HCT116 (cell line): Measurements from ENCODE around the gene DNAJB1. TPM values are rescaled to one million over a fixed set of nuclear protein-coding genes. Genes with fewer than 3 reads are reported as not detected.

Experiments used
- ATAC-seq: fragments of 200-7000 bp; cut with Tn5 transposase; 2 replicates; pipeline ENCODE4 v1.9.1; 2020; ENCODE audit warnings: mild to moderate bottlenecking, moderate library complexity
- BruUV-seq: library from RNA; stranded (reverse); fragments of 400-500 nt; replicated peaks from 2 replicates; lab custom pipeline; 2021; lab: Mats Ljungman, UMichigan
- CTCF ChIA-PET: fragments of 300-600 bp; sonication (Branson Sonifier 250); formaldehyde crosslinking; loops from one replicate; lab custom pipeline; 2021; ENCODE audit warnings: antibody characterized with exemption; lab: Charles Lee
- POLR2A ChIA-PET: fragments of 300-600, 350-600 bp; sonication (Branson Sonifier 250); formaldehyde crosslinking; loops from one replicate; lab custom pipeline; 2021; ENCODE audit warnings: antibody characterized with exemption; lab: Charles Lee
- RAD21 ChIA-PET, 2 experiments: fragments of 300-600 bp; sonication (Branson Sonifier 250); formaldehyde crosslinking; loops; one replicate each; lab custom pipeline; 2023; ENCODE audit warnings: low total read pairs in 2 of 2; ENCODE audit not compliant: uncharacterized antibody in 2 of 2, unreplicated experiment in 2 of 2, low non-redundant PET in 1 of 2; lab: Charles Lee
- DNase-seq: peaks from one replicate; pipeline ENCODE4 v3.0.0-alpha.2; 2010; ENCODE audit warnings: low read depth, low spot score
- H2AFZ ChIP-seq: fragments of 200-600 bp; shearing (Covaris generic), sonication (generic); 2 replicates; pipeline ENCODE4 v1.6.1; 2017; ENCODE audit warnings: low read depth, mixed run types, mixed read lengths, antibody characterized with exemption, low read length; ENCODE audit not compliant: poor library complexity, severe bottlenecking
- H3K27ac ChIP-seq: 2 replicates; pipeline ENCODE4 v1.5.1; 2012; ENCODE audit warnings: low read depth, low read length
- H3K27me3 ChIP-seq: fragments of 200-600 bp; sonication (generic); 2 replicates; pipeline ENCODE4 v1.6.1; 2016; ENCODE audit warnings: mixed run types, low read length, mixed read lengths; ENCODE audit not compliant: insufficient read depth
- H3K36me3 ChIP-seq, 2 experiments: fragments of 200-500 bp in 1 of 2; fragments of 200-600 bp in 1 of 2; sonication (Bioruptor generic) in 1 of 2; sonication (generic) in 1 of 2; 2 replicates each; pipeline versions ENCODE4 v1.5.1 to v1.6.1; 2014 to 2016; ENCODE audit warnings: low read length in 2 of 2, inconsistent platforms in 1 of 2, mixed read lengths in 1 of 2, mixed run types in 1 of 2; ENCODE audit not compliant: insufficient read depth in 2 of 2, control insufficient read depth in 1 of 2
- H3K4me1 ChIP-seq, 2 experiments: fragments of 200-600 bp in 1 of 2; sonication (generic) in 1 of 2; 2 replicates each; pipeline versions ENCODE4 v1.5.1 to v1.6.1; 2012 to 2017; ENCODE audit warnings: low read length in 2 of 2, inconsistent platforms in 1 of 2, mild to moderate bottlenecking in 1 of 2, mixed read lengths in 1 of 2, mixed run types in 1 of 2, moderate library complexity in 1 of 2; ENCODE audit not compliant: insufficient read depth in 2 of 2, control insufficient read depth in 1 of 2
- H3K4me2 ChIP-seq: fragments of 200-600 bp; sonication (generic); 2 replicates; pipeline ENCODE4 v1.6.1; 2017; ENCODE audit warnings: mixed run types, low read length, mixed read lengths
- H3K4me3 ChIP-seq, 2 experiments: fragments of 200-600 bp in 1 of 2; sonication (generic) in 1 of 2; replicated peaks in 1 of 2; 2 replicates each; pipeline ENCODE4 v1.5.1; 2011 to 2016; ENCODE audit warnings: low read length in 2 of 2, control low read depth in 1 of 2, low read depth in 1 of 2, mild to moderate bottlenecking in 1 of 2, mixed read lengths in 1 of 2, mixed run types in 1 of 2
- H3K79me2 ChIP-seq: fragments of 200-600 bp; sonication (generic); 2 replicates; pipeline ENCODE4 v1.6.1; 2017; ENCODE audit warnings: mild to moderate bottlenecking, mixed run types, low read length, moderate library complexity, mixed read lengths; ENCODE audit not compliant: insufficient read depth
- H3K9ac ChIP-seq: fragments of 200-600 bp; sonication (generic); 2 replicates; pipeline ENCODE4 v1.6.1; 2016; ENCODE audit warnings: low read length, mixed read lengths
- H3K9me2 ChIP-seq: fragments of 200-600 bp; sonication (generic), shearing (Covaris generic); 2 replicates; pipeline ENCODE4 v1.6.1; 2017; ENCODE audit warnings: mixed run types, mild to moderate bottlenecking, moderate library complexity; ENCODE audit not compliant: insufficient read depth
- H3K9me3 ChIP-seq, 2 experiments: fragments of 200-500 bp in 1 of 2; fragments of 200-600 bp in 1 of 2; sonication (Bioruptor generic) in 1 of 2; sonication (generic) in 1 of 2; 2 replicates each; pipeline ENCODE4 v1.6.1; 2014 to 2017; ENCODE audit warnings: low read length in 2 of 2, mixed read lengths in 2 of 2, inconsistent platforms in 1 of 2, low read depth in 1 of 2, mild to moderate bottlenecking in 1 of 2, mixed run types in 1 of 2, moderate library complexity in 1 of 2; ENCODE audit not compliant: control insufficient read depth in 1 of 2, insufficient read depth in 1 of 2
- H4K20me1 ChIP-seq: fragments of 200-600 bp; sonication (generic), shearing (Covaris generic); 2 replicates; pipeline ENCODE4 v1.6.1; 2017; ENCODE audit warnings: mixed run types, mild to moderate bottlenecking, moderate library complexity; ENCODE audit not compliant: insufficient read depth
- ATF3 ChIP-seq: IDR thresholded peaks from 2 replicates; pipeline ENCODE4 v1.6.1; 2012
- CBX3 ChIP-seq: IDR thresholded peaks from 2 replicates; pipeline ENCODE4 v1.6.1; 2012; ENCODE audit warnings: low read depth
- CEBPB ChIP-seq: IDR thresholded peaks from 2 replicates; pipeline ENCODE4 v1.6.1; 2012; ENCODE audit warnings: low read depth
- CTCF ChIP-seq, 3 experiments: fragments of 200-600 bp in 1 of 3; sonication (generic) in 1 of 3; IDR thresholded peaks in 2 of 3; conservative IDR thresholded peaks in 1 of 3; 2 replicates each; pipeline ENCODE4 v1.5.1; 2012 to 2017; ENCODE audit warnings: low read depth in 2 of 3, low read length in 2 of 3, antibody characterized with exemption in 1 of 3, borderline replicate concordance in 1 of 3, control low read depth in 1 of 3, mild to moderate bottlenecking in 1 of 3, mixed read lengths in 1 of 3, mixed run types in 1 of 3, moderate library complexity in 1 of 3; ENCODE audit not compliant: insufficient read depth in 1 of 3
- EGR1 ChIP-seq: IDR thresholded peaks from 2 replicates; pipeline ENCODE4 v1.6.1; 2012; ENCODE audit warnings: low read depth
- EZH2 ChIP-seq: fragments of 200-600 bp; sonication (generic); IDR thresholded peaks from 2 replicates; pipeline ENCODE4 v1.6.1; 2017; ENCODE audit warnings: antibody characterized with exemption, mixed run types
- EZH2phosphoT487 ChIP-seq: fragments of 200-600 bp; IDR thresholded peaks from 2 replicates; pipeline ENCODE4 v1.6.1; 2018; ENCODE audit warnings: antibody characterized with exemption, borderline replicate concordance
- JUND ChIP-seq: IDR thresholded peaks from 2 replicates; pipeline ENCODE4 v1.6.1; 2012
- MAX ChIP-seq: IDR thresholded peaks from 2 replicates; pipeline ENCODE4 v1.6.1; 2012
- POLR2A ChIP-seq: IDR thresholded peaks from 2 replicates; pipeline ENCODE4 v1.7.0; 2011; ENCODE audit warnings: borderline replicate concordance; ENCODE audit not compliant: insufficient read depth, insufficient read length; ENCODE audit errors: extremely low read depth
- POLR2AphosphoS5 ChIP-seq: IDR thresholded peaks from 2 replicates; pipeline ENCODE4 v1.6.1; 2011; ENCODE audit warnings: mild to moderate bottlenecking, low read depth, low read length, moderate library complexity
- RAD21 ChIP-seq: IDR thresholded peaks from 2 replicates; pipeline ENCODE4 v1.6.1; 2012; ENCODE audit warnings: low read depth, mild to moderate bottlenecking
- SIN3A ChIP-seq: IDR thresholded peaks from 2 replicates; pipeline ENCODE4 v1.6.1; 2012; ENCODE audit warnings: low read depth
- SP1 ChIP-seq: IDR thresholded peaks from 2 replicates; pipeline ENCODE4 v1.6.1; 2012; ENCODE audit warnings: low read depth
- YY1 ChIP-seq: IDR thresholded peaks from 2 replicates; pipeline ENCODE4 v1.6.1; 2011; ENCODE audit warnings: low read length, low read depth, moderate library complexity, mild to moderate bottlenecking; ENCODE audit not compliant: insufficient replicate concordance; ENCODE audit errors: extremely low read depth
- ZFX ChIP-seq: fragments of 450-650 bp; IDR thresholded peaks from 2 replicates; pipeline ENCODE4 v1.6.1; 2017
- ZNF274 ChIP-seq: fragments of 200-500 bp; sonication (Bioruptor generic); IDR thresholded peaks from 2 replicates; pipeline ENCODE4 v1.6.1; 2014; ENCODE audit warnings: mild to moderate bottlenecking, low read depth, low read length, inconsistent platforms
- intact Hi-C: fragments of 100-400 bp; cut with micrococcal nuclease; formaldehyde crosslinking; loops from 2 replicates; pipeline ENCODE4 v1.10.0; 2022
- total RNA-seq: library from RNA; stranded (reverse); gene quantifications from one replicate; pipeline ENCODE4 v1.2.1, GENCODE V29; 2021; ENCODE audit not compliant: unreplicated experiment

The DNAJB1 gene
- total RNA-seq, 1 experiment from 2014 or later, result 175 TPM

- DNase-seq, result no peak
- no peaks in the 10 kb centered on the region; a peak in 1 of 4 replicates for H3K36me3 ChIP-seq
- H3K9ac ChIP-seq, result no peak overlapping the region
- RAD21 ChIA-PET, result no interaction called here
- POLR2A ChIA-PET, result no interaction called here
- ATAC-seq, result no peak
- peaks cover 91% of the 10 kb centered on the region for H3K79me2 ChIP-seq
- H4K20me1 ChIP-seq, result no peaks in the 10 kb centered on the region; the same call in 1 of the 2 replicates
- intact Hi-C loops, result no loop called here
- no peak overlapping the region for H3K27ac ChIP-seq
- CTCF ChIA-PET, result no interaction called here
- peaks cover 10 to 28% of the 10 kb centered on the region in 2 experiments for H3K4me1 ChIP-seq
- BruUV-seq, result no TSS peak
- no peak overlapping the region for H3K4me3 ChIP-seq
- no peak overlapping the region for H3K4me2 ChIP-seq
- H3K27me3 ChIP-seq, result no peaks in the 10 kb centered on the region
- no peaks in the 10 kb centered on the region for H3K9me2 ChIP-seq
- H3K9me3 ChIP-seq, result no peaks in the 10 kb centered on the region
- H2AFZ ChIP-seq, result no peak overlapping the region
- TF ChIP-seq MAX, result no peak
- no peak for TF ChIP-seq ZNF274
- no peak for TF ChIP-seq YY1
- no peak for TF ChIP-seq SIN3A
- no peak for TF ChIP-seq ZFX
- TF ChIP-seq POLR2A, result no peak
- TF ChIP-seq, all 23 proteins: peak for 0
These were observed 26.9 kb upstream of the DNAJB1 start for GRCh38 chr19:14544977-14545715.

- H3K79me2 ChIP-seq, result peaks cover 91% of the 10 kb centered on the region
- no peak overlapping the region for H3K4me2 ChIP-seq
- POLR2A ChIA-PET, result no interaction called here
- no peak overlapping the region for H2AFZ ChIP-seq
- DNase-seq (no peak), ATAC-seq (no peak)
- H3K27ac ChIP-seq, result no peak overlapping the region
- H3K4me3 ChIP-seq, result no peak overlapping the region
- H3K9ac ChIP-seq, result no peak overlapping the region
- no peaks in the 10 kb centered on the region for H4K20me1 ChIP-seq
- H3K4me1 ChIP-seq, result peaks cover 0 to 17% of the 10 kb centered on the region in 2 experiments; a peak in 3 of 4 replicates
- intact Hi-C loops, result no loop called here
- RAD21 ChIA-PET, result no interaction called here
- no peaks in the 10 kb centered on the region for H3K9me3 ChIP-seq
- no peaks in the 10 kb centered on the region for H3K27me3 ChIP-seq
- CTCF ChIA-PET, result no interaction called here
- BruUV-seq, result no TSS peak
- H3K36me3 ChIP-seq, result peaks cover 0 to 6% of the 10 kb centered on the region in 2 experiments; a peak in 2 of 4 replicates
- no peaks in the 10 kb centered on the region for H3K9me2 ChIP-seq
- TF ChIP-seq JUND (no peak), POLR2A (no peak), YY1 (no peak), CEBPB (no peak), SP1 (no peak), ATF3 (no peak), POLR2AphosphoS5 (no peak), MAX (no peak), RAD21 (no peak), EZH2 (no peak), ZNF274 (no peak), ZFX (no peak), EZH2phosphoT487 (no peak), CBX3 (no peak), CTCF (IDR thresholded peaks at IDR 0.05 in 2 of 3, conservative IDR thresholded peaks at IDR 0.05 in 1 of 3; ENCODE audit: borderline replicate concordance in 1 of 3, insufficient read depth in 1 of 3, low read depth in 2 of 3, low read length in 2 of 3) (no peak), EGR1 (no peak)
These were observed 25.9 kb upstream of the DNAJB1 start for GRCh38 chr19:14544047-14544446.
